HCT116 (cell line): ENCODE data around the gene EHBP1.

Source experiments
- CBX3 ChIP-seq: IDR thresholded peaks from 2 replicates; pipeline ENCODE4 v1.6.1; 2012; ENCODE audit warnings: low read depth
- JUND ChIP-seq: IDR thresholded peaks from 2 replicates; pipeline ENCODE4 v1.6.1; 2012
- POLR2A ChIP-seq: IDR thresholded peaks from 2 replicates; pipeline ENCODE4 v1.7.0; 2011; ENCODE audit warnings: borderline replicate concordance; ENCODE audit not compliant: insufficient read depth, insufficient read length; ENCODE audit errors: extremely low read depth
- POLR2AphosphoS5 ChIP-seq: IDR thresholded peaks from 2 replicates; pipeline ENCODE4 v1.6.1; 2011; ENCODE audit warnings: mild to moderate bottlenecking, low read depth, low read length, moderate library complexity
- RAD21 ChIP-seq: IDR thresholded peaks from 2 replicates; pipeline ENCODE4 v1.6.1; 2012; ENCODE audit warnings: low read depth, mild to moderate bottlenecking
- REST ChIP-seq: IDR thresholded peaks from 2 replicates; pipeline ENCODE4 v1.6.1; 2012; ENCODE audit warnings: low read depth
- SRF ChIP-seq: IDR thresholded peaks from 2 replicates; pipeline ENCODE4 v1.6.1; 2012; ENCODE audit warnings: low read depth
- YY1 ChIP-seq: IDR thresholded peaks from 2 replicates; pipeline ENCODE4 v1.6.1; 2011; ENCODE audit warnings: low read length, low read depth, moderate library complexity, mild to moderate bottlenecking; ENCODE audit not compliant: insufficient replicate concordance; ENCODE audit errors: extremely low read depth
- ZNF274 ChIP-seq: fragments of 200-500 bp; sonication (Bioruptor generic); IDR thresholded peaks from 2 replicates; pipeline ENCODE4 v1.6.1; 2014; ENCODE audit warnings: mild to moderate bottlenecking, low read depth, low read length, inconsistent platforms
- TF ChIP-seq, protein P1 (sequence below), 3 experiments: fragments of 200-600 bp in 1 of 3; sonication (generic) in 1 of 3; IDR thresholded peaks in 2 of 3; conservative IDR thresholded peaks in 1 of 3; 2 replicates each; pipeline ENCODE4 v1.5.1; 2012 to 2017; ENCODE audit warnings: low read depth in 2 of 3, low read length in 2 of 3, antibody characterized with exemption in 1 of 3, borderline replicate concordance in 1 of 3, control low read depth in 1 of 3, mild to moderate bottlenecking in 1 of 3, mixed read lengths in 1 of 3, mixed run types in 1 of 3, moderate library complexity in 1 of 3; ENCODE audit not compliant: insufficient read depth in 1 of 3
- TF ChIP-seq, protein P2 (sequence below): IDR thresholded peaks from 2 replicates; pipeline ENCODE4 v1.6.1; 2012

DNA sequence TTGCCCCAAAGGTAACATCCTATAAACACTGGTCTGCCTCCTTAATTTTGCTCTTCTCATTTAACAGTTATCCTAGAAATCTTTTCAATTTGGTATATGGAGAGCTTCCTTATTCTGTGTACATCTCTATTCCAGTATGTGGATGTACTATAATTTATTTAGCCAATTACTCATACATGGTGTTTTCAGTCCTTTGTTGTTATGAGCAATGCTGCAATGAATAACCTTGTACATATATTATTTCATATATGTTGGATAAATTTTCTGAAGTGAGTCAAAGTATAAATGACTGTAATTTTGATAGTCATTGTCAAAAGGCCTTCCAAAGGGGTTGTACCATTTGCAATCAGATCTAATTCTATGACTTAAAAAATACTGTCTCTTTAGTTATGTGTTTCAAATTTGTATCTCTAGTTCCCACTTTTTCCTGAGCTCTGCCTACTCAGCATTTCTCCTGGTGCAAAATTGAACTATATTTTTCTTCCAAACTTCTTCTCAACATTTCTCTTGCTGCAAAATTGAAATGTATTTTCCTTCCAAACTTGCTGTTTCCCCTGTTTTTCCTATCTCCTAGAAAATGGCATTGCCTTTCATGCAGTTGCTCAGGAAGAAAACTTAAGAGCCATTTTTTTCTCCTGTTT, 191.8 kb downstream of the EHBP1 start:
- TF ChIP-seq, protein P1, sequence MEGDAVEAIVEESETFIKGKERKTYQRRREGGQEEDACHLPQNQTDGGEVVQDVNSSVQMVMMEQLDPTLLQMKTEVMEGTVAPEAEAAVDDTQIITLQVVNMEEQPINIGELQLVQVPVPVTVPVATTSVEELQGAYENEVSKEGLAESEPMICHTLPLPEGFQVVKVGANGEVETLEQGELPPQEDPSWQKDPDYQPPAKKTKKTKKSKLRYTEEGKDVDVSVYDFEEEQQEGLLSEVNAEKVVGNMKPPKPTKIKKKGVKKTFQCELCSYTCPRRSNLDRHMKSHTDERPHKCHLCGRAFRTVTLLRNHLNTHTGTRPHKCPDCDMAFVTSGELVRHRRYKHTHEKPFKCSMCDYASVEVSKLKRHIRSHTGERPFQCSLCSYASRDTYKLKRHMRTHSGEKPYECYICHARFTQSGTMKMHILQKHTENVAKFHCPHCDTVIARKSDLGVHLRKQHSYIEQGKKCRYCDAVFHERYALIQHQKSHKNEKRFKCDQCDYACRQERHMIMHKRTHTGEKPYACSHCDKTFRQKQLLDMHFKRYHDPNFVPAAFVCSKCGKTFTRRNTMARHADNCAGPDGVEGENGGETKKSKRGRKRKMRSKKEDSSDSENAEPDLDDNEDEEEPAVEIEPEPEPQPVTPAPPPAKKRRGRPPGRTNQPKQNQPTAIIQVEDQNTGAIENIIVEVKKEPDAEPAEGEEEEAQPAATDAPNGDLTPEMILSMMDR (IDR thresholded peaks at IDR 0.05 in 2 of 3, conservative IDR thresholded peaks at IDR 0.05 in 1 of 3; ENCODE audit: borderline replicate concordance in 1 of 3, insufficient read depth in 1 of 3, low read depth in 2 of 3, low read length in 2 of 3) = no peak
- no peak for TF ChIP-seq SRF
- TF ChIP-seq YY1 = no peak
- no peak for TF ChIP-seq POLR2AphosphoS5
- TF ChIP-seq CBX3 = no peak
- TF ChIP-seq, protein P2, sequence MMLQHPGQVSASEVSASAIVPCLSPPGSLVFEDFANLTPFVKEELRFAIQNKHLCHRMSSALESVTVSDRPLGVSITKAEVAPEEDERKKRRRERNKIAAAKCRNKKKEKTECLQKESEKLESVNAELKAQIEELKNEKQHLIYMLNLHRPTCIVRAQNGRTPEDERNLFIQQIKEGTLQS = no peak
- TF ChIP-seq POLR2A = no peak
- no peak for TF ChIP-seq JUND
- TF ChIP-seq REST = no peak
- TF ChIP-seq ZNF274 = no peak
- TF ChIP-seq RAD21 = no peak
